ENCODE measurements around the gene HOXB4. TPM values are rescaled to one million over a fixed set of nuclear protein-coding genes. Genes with fewer than 3 reads are reported as not detected.

HOXB4 gene
- total RNA-seq, 1 experiment from 2014 or later: 11.3 TPM

DNA sequence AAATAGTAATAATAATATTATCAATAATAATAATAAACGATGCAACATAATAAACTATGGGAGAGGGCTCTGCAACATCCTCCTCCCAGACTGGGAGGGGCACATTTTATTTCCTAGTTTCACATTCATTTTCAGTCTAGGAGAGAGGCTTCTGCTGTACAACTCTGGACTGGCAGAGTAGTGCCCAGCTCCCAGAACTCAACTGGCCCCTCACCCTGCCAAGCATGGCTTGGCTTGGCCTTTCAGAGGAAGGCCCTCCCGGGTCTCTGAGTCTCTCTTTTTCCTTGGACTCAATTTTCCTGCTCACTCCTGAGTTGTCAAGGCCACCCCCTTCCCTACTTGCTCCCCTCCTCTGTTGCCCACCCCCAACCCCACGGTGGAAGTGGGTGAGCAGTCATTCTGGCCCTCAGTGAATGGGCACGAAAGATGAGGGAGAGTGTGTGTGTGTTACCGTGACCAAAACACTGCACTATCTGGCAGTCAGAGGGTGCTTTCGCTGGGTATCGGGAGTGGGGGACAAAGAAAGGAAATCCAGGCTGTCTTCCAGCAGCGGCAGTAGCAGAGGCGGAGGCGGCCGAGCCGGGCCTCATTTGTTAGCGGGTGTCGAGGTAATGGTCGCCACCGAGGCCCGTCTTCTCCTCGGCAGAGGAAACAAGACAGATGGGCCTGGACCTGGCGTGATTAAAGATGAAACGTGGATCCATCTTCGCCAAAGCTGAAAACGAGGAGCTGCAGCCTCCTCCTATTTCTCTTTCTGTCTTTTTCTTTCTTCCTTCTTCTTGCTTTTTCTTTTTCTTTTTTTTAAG, 2.3 kb downstream of the HOXB4 start (continued):
- TF ChIP-seq, protein P1, sequence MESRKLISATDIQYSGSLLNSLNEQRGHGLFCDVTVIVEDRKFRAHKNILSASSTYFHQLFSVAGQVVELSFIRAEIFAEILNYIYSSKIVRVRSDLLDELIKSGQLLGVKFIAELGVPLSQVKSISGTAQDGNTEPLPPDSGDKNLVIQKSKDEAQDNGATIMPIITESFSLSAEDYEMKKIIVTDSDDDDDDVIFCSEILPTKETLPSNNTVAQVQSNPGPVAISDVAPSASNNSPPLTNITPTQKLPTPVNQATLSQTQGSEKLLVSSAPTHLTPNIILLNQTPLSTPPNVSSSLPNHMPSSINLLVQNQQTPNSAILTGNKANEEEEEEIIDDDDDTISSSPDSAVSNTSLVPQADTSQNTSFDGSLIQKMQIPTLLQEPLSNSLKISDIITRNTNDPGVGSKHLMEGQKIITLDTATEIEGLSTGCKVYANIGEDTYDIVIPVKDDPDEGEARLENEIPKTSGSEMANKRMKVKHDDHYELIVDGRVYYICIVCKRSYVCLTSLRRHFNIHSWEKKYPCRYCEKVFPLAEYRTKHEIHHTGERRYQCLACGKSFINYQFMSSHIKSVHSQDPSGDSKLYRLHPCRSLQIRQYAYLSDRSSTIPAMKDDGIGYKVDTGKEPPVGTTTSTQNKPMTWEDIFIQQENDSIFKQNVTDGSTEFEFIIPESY (IDR thresholded peaks at IDR 0.05; ENCODE audit: extremely low read depth, insufficient replicate concordance, low read length): no peak
- TF ChIP-seq EZH2phosphoT487 (IDR thresholded peaks at IDR 0.05; ENCODE audit: borderline replicate concordance) (no peak), POLR2AphosphoS5 (IDR thresholded peaks at IDR 0.05; ENCODE audit: low read depth, low read length) (no peak), YY1 (IDR thresholded peaks at IDR 0.05; ENCODE audit: extremely low read depth, insufficient replicate concordance, low read depth, low read length) (no peak), SIN3A (IDR thresholded peaks at IDR 0.05; ENCODE audit: low read depth) (no peak), ZNF274 (IDR thresholded peaks at IDR 0.05; ENCODE audit: low read depth, low read length) (no peak), POLR2A (IDR thresholded peaks at IDR 0.05; ENCODE audit: borderline replicate concordance, extremely low read depth, insufficient read depth, insufficient read length) (no peak)

DNA sequence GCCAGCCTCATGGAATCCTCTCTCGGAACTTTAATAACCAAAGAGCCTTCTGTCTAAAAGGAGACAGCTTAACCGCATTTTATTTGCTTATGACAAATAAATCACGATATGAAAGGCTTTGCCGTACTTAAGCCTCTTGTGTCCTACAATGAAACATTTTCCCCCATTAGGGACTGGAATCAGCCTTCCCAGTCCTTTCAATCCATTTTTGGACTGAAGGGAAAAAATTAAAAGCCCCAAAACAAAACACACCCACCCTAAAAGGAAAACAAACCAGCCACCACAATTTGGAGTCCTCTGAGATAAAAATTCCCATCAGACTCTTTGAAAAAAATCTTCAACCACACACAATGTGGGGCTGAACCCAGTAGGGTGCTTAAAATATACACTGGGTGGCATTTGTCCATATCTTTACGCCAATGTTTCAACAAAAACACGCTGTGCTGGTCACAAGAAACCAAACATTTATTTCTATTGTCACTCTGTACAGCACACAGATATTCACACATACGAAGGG, 3.0 kb downstream of the HOXB4 start:
- TF ChIP-seq, protein P2, sequence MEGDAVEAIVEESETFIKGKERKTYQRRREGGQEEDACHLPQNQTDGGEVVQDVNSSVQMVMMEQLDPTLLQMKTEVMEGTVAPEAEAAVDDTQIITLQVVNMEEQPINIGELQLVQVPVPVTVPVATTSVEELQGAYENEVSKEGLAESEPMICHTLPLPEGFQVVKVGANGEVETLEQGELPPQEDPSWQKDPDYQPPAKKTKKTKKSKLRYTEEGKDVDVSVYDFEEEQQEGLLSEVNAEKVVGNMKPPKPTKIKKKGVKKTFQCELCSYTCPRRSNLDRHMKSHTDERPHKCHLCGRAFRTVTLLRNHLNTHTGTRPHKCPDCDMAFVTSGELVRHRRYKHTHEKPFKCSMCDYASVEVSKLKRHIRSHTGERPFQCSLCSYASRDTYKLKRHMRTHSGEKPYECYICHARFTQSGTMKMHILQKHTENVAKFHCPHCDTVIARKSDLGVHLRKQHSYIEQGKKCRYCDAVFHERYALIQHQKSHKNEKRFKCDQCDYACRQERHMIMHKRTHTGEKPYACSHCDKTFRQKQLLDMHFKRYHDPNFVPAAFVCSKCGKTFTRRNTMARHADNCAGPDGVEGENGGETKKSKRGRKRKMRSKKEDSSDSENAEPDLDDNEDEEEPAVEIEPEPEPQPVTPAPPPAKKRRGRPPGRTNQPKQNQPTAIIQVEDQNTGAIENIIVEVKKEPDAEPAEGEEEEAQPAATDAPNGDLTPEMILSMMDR (IDR thresholded peaks at IDR 0.05 in 2 of 3, conservative IDR thresholded peaks at IDR 0.05 in 1 of 3; ENCODE audit: borderline replicate concordance in 1 of 3, insufficient read depth in 1 of 3, low read depth in 2 of 3, low read length in 2 of 3): no peak
- TF ChIP-seq ELF1 (IDR thresholded peaks at IDR 0.05; ENCODE audit: borderline replicate concordance, low read depth) (no peak), SP1 (IDR thresholded peaks at IDR 0.05; ENCODE audit: low read depth) (no peak), EZH2 (IDR thresholded peaks at IDR 0.05) (no peak), SIN3A (IDR thresholded peaks at IDR 0.05; ENCODE audit: low read depth) (no peak), POLR2AphosphoS5 (IDR thresholded peaks at IDR 0.05; ENCODE audit: low read depth, low read length) (no peak)
- TF ChIP-seq, protein P3, sequence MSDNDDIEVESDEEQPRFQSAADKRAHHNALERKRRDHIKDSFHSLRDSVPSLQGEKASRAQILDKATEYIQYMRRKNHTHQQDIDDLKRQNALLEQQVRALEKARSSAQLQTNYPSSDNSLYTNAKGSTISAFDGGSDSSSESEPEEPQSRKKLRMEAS (IDR thresholded peaks at IDR 0.05): no peak
- CTCF ChIA-PET: no interaction called here
- peaks cover 83% of the 10 kb centered on the region for H3K79me2 ChIP-seq (ENCODE audit: insufficient read depth, low read length)
- H3K27me3 ChIP-seq (ENCODE audit: insufficient read depth, low read length): no peaks in the 10 kb centered on the region
- no TSS peak for BruUV-seq (replicated peaks)
- ATAC-seq (no peak), DNase-seq (ENCODE audit: low read depth, low spot score) (no peak)
- intact Hi-C loops (cut with micrococcal nuclease): no loop called here
- peaks cover 0 to 10% of the 10 kb centered on the region in 2 experiments; a peak in 1 of 4 replicates for H3K4me1 ChIP-seq (ENCODE audit: control insufficient read depth in 1 of 2, insufficient read depth in 2 of 2, low read length in 2 of 2)
- POLR2A ChIA-PET: no interaction called here
- H4K20me1 ChIP-seq (ENCODE audit: insufficient read depth): no peaks in the 10 kb centered on the region
- no peak overlapping the region for H3K4me2 ChIP-seq (ENCODE audit: low read length)
- H3K27ac ChIP-seq (ENCODE audit: low read depth, low read length): no peak overlapping the region
- no peak overlapping the region for H2AFZ ChIP-seq (ENCODE audit: low read depth, low read length, poor library complexity, severe bottlenecking)
- H3K9ac ChIP-seq (ENCODE audit: low read length): no peak overlapping the region
- no peak overlapping the region for H3K4me3 ChIP-seq (replicated peaks in 1 of 2; ENCODE audit: low read depth in 1 of 2, low read length in 2 of 2)
- no peaks in the 10 kb centered on the region for H3K9me2 ChIP-seq (ENCODE audit: insufficient read depth)
- no peaks in the 10 kb centered on the region; a peak in 1 of 4 replicates for H3K36me3 ChIP-seq (ENCODE audit: control insufficient read depth in 1 of 2, insufficient read depth in 2 of 2, low read length in 2 of 2)
- H3K9me3 ChIP-seq (ENCODE audit: control insufficient read depth in 1 of 2, insufficient read depth in 1 of 2, low read depth in 1 of 2, low read length in 2 of 2): no peaks in the 10 kb centered on the region
- RAD21 ChIA-PET (ENCODE audit: low non-redundant PET in 1 of 2, low total read pairs in 2 of 2, uncharacterized antibody in 2 of 2, unreplicated experiment in 2 of 2): no interaction called here
